Left hindlimb (tissue), 1 donor: ENCODE measurements around the gene STRA6.

ENCODE experiments used
- DNase-seq: peaks from one replicate; pipeline ENCODE4 v3.0.0-alpha.2; 2018

The STRA6 gene

GRCh38 chr15:74227968-74228722, 25.6 kb upstream of the STRA6 start:
- no peak for DNase-seq

- no peak for DNase-seq
Observed at GRCh38 chr15:74226761-74227540, 24.4 kb upstream of the STRA6 start.

- no peak for DNase-seq
Observed at GRCh38 chr15:74225928-74226327, 23.3 kb upstream of the STRA6 start.

GRCh38 chr15:74222240-74223119, 19.9 kb upstream of the STRA6 start:
- no peak for DNase-seq

- no peak for DNase-seq
Observed at GRCh38 chr15:74221399-74222239, 19.0 kb upstream of the STRA6 start.

- no peak for DNase-seq
Observed at GRCh38 chr15:74220475-74221248, 18.1 kb upstream of the STRA6 start.

GRCh38 chr15:74217907-74218885, 15.6 kb upstream of the STRA6 start:
- DNase-seq = no peak

- no peak for DNase-seq
Observed at GRCh38 chr15:74216949-74217348, 14.4 kb upstream of the STRA6 start.

GRCh38 chr15:74215958-74216357, 13.4 kb upstream of the STRA6 start:
- no peak for DNase-seq

- no peak for DNase-seq
Observed at GRCh38 chr15:74214324-74215021, 11.9 kb upstream of the STRA6 start.

GRCh38 chr15:74213858-74214284, 11.3 kb upstream of the STRA6 start:
- DNase-seq = no peak

- no peak for DNase-seq
Observed at GRCh38 chr15:74212494-74212893, 9.9 kb upstream of the STRA6 start.

GRCh38 chr15:74211656-74212055, 9.1 kb upstream of the STRA6 start:
- DNase-seq = no peak

- DNase-seq = no peak
Observed at GRCh38 chr15:74210729-74211128, 8.1 kb upstream of the STRA6 start.

GRCh38 chr15:74209997-74210671, 7.5 kb upstream of the STRA6 start:
- no peak for DNase-seq

- DNase-seq = no peak
Observed at GRCh38 chr15:74209560-74209958, 7.0 kb upstream of the STRA6 start.

- peak; percentile 73 for DNase-seq
Observed at GRCh38 chr15:74208901-74209559, 6.4 kb upstream of the STRA6 start.

GRCh38 chr15:74208496-74208895, 5.9 kb upstream of the STRA6 start:
- no peak for DNase-seq
